Measurements from ENCODE around the gene COG2.

- TF ChIP-seq REST (IDR thresholded peaks at IDR 0.05; ENCODE audit: insufficient read depth in 1 of 2, low read depth in 2 of 2, low read length in 2 of 2): no peak
- no peak for TF ChIP-seq TAF1 (IDR thresholded peaks at IDR 0.05; ENCODE audit: borderline replicate concordance, insufficient read depth, low read length)
- TF ChIP-seq SIN3A (IDR thresholded peaks at IDR 0.05; ENCODE audit: borderline replicate concordance, insufficient read depth, low read length): no peak
- no peak for TF ChIP-seq POLR2AphosphoS5 (IDR thresholded peaks at IDR 0.05; ENCODE audit: low read depth, low read length)
- no peak for TF ChIP-seq FOXP2 (optimal IDR thresholded peaks at IDR 0.05; ENCODE audit: borderline replicate concordance, extremely low read depth, extremely low read length, insufficient read depth)
Observed at GRCh38 chr1:230641346-230641745, 935 bp upstream of the COG2 start.
